Stimulated activated CD8-positive, alpha-beta memory T cell treated with anti-CD3 and anti-CD28 coated beads, Interleukin-4, amount 100 ng/mL, for 48 hours (primary cell): ENCODE data around the gene RTP5.
"Not testable (repeated sequence)": the region's sequence is repeated elsewhere in the genome, so short reads cannot be mapped to it uniquely, and the experiment has no call there.

Source experiments
- DNase-seq: peaks from one replicate; pipeline ENCODE4 v3.0.0-alpha.2; 2020

Gene RTP5

DNA sequence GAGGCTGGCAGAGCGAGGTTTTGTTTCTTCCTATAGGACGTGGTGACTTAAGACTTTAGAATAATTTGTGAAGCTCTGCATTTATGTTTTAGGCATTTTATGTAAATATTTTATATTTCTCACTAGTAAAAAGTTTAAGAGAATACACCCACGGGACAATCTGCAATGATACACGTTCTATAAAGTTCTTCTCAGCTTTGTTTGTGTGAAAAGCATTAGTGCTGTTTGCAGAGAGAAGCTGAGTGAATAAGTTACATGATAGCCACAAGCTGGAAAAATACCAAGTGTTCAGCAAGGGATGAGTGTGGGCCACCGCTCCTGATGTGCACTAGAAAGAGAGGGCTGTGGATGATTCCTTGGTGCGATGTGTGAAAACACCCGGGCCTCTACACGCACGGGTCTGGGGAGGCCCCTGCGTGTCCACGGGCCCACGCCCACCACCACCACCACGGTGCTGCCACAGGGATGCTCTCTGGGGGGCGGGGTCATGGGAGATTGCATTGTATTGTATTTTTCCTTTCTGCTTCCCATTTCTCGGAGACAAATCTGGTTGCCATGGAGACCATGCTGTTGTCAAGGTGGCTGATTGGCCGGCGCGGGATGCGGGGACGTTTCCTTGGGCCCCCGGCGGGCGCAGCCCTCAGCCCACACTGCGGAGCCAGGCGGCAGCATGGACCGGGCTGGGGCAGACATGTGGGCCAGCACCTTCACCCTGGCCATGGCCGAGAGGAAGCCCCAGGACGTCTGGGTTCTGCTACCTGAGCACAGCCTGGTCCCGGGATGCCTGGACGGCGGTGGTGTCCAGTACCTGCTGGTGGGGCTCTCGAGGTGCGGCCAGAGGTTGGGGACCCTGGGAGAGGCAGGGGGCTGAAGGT lies at the start of gene RTP5:
TSS of gene RTP5 (plus strand) at position 643 of the 875 bp plus-strand sequence. CDS start at position 671, 28 bp downstream.
- no peak for DNase-seq

DNA sequence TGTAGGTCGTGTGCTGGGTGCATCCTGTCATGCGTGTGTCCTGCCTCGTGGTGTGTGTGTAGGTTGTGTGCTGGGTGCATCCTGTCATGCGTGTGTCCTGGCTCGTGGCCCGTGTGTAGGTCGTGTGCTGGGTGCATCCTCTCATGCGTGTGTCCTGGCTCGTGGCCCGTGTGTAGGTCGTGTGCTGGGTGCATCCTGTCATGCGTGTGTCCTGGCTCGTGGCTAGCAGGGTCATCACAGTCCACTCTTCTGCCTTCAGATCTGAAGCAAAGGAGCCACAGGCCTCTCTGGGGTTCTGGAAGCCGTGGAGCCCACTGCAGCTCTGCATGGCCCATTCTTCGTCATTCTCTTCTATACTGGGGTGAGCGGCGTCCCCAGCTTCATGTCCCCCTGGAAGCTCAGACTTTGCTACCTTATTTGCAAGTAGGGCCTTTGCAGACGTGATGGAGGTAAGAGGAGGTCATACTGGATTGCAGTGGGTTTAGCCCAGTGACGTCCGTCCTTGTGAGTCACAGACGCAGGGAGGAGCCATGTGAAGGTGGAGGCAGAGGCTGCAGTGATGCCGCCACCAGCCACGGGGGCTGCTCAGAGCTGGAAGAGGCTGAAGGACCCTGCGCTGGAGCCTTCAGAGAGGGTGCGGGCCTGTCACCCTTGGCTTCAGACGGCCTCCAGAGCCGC lies 49.4 kb upstream of the RTP5 start:
- DNase-seq, result not testable (repeated sequence)

DNA sequence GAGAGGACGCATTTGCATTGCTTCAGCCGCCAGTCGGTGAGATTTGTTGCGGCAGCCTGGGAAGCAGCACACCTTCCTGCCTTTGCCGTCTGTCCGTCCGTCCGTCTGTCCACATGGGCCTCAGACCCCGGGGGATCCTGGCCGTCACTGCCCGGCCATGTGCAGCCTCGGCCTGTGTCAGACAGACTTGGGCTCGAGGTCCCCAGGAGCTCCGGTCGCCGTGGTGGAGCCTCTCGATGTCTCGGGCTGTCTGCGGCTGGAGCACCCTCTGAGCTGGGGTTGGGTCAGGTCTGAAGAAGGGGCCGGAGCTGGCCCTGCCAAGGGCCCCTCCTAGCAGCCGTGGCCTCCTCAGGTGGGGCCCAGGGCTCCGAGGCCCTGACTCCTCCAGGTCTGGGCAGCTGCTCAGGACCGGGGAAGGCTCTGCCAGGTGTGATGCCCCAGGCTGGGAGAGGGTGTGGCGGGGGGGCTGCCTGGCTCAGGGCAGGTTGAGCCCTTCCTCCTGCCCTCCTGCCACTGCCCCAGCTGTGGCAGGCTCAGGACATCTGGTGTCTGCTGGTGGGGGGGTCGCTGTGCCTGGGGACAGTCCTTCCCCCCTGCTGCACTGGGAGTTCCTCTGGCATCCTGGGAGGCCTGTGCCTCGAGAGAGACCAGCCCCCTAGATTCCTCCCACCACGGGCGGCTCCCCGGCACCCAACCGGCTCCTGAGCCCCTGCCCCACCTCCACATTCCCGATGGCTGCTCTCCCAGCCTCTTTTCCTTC lies 48.7 kb upstream of the RTP5 start:
- DNase-seq, result no peak

DNA sequence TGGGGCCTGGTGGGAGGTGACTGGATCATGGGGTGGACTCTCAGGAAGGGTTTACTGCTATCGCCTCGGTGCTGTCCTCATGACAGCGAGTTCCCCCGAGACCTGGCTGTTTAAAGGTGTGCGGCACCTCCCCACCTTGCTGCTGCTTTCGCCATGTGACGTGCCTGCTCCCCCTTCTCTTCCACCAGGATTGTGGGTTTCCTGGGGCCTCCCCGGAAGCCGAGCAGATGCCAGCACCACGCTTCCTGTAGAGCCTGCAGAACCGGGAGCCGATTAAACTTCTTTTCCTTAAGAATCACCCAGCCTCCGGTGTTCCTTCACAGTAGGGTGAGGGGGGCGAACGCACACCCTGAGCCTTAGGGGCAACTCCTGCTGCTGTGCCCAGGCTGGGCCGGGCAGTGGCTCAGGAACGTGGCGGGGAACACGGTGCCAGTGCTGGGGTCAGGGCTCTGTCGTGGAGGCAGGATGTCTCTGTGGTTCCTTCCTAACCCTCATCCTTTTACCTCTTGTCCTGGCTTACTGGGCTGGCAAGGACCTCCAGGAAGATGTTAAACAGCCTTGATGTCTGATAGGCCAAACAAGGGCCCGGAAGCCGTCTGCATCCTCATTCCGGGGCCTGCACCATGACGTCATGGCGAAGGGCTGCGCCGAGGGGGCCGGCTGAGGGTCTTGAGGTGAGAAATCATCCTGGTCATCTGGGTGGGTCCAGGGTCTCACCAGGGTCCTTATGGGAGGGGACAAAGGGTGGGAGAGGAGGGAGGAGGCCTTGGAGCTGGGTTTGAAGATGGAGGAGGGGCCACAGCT lies 47.9 kb upstream of the RTP5 start:
- no peak for DNase-seq

DNA sequence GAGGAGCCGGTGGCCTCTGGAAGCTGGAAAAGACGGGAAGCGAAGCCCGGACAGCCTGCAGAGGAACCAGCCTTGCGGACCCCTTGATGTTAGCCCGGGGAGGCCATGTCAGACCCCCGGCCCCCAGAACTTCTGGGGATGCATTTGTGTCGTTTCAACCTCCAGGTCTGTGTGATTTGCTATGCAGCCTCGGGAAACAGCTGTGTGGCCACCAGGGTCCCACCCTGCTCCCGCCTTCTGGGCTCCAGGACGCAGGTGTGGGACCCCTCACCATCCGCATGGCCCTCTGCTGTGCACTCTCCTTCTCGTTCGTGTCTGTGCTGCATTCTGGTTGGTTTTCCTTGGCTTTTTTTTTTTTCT lies 47.3 kb upstream of the RTP5 start:
- DNase-seq, result no peak

DNA sequence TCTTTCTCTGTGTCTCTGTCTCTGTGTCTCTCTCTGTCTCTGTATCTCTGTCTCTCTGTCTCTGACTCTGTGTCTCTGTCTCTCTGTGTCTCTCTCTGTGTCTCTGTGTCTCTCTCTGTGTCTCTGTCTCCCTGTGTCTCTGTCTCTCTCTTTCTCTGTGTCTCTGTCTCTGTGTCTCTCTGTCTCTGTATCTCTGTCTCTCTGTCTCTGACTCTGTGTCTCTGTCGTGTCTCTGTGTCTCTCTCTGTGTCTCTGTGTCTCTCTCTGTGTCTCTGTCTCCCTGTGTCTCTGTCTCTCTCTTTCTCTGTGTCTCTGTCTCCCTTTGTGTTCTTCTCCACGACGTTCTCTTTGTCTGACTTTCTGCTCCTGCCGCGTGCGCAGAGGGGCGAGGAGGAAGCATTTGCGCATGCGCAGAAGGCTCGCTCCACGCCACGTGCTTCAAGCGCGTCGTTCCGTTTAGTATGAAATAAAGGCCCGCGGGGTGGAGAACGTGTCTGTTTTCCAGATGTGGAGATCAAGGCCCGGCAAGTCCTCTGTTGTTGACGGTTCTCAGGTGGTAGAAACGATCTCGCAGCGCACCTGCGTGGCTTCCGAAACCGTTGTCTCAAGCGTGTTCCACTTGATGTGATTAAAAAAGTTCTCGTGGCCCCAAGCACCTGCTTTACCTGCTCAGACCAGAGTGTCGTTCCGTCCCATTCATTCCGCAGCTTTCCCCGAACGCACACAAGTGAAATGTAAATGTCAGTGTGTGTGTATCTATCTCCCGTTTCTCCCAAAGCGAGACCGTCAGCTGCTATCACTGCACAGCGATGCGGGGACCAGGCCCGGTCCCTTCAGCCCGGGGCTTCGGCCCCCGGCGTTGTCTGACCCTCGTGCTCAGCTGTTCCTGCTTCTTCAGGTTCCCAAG lies 45.7 kb upstream of the RTP5 start:
- DNase-seq, result not testable (repeated sequence)

DNA sequence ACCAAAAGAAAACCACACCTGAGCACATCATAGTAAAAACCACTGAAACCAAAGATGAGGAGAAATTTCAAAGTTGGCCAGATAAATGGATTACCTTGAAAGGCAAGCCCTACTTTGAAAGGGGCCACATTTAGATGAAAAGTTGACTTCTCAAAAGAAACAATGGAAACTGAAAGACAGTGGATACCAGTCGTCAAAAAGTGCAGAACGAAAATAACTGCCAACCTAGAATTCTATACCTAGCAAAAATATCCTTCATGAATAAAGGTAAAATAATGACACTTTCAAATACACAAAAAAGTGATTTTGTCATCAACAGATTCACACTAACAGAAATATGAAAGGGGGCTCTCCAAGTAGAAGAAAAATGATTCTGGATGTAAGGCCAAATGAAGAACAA lies 42.1 kb upstream of the RTP5 start:
- no peak for DNase-seq

DNA sequence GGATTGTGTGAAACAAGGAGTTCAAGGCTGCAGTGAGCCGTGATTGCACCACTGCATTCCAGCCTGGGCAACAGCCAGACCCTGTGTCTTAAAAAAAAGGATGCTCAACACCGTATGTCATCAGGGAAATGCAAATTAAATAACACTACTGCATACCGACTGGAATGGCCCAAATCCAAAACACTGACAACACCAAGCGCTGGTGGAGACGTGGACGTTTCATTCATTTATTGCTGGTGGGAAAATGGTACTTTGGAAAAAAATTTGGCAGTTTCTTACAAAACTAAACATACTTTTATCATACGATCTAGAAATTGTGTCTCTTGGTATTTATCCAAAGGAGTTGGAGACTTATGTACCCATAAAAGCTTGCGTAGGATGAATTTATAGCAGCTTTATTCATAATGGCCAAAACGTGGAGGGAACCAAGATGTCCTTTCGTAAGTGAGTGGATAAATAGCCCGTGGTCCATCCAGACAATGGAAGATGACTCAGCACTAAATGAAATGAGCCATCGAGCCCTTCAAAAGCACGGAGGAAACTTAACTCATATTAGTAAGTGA lies 36.3 kb upstream of the RTP5 start:
- no peak for DNase-seq

DNA sequence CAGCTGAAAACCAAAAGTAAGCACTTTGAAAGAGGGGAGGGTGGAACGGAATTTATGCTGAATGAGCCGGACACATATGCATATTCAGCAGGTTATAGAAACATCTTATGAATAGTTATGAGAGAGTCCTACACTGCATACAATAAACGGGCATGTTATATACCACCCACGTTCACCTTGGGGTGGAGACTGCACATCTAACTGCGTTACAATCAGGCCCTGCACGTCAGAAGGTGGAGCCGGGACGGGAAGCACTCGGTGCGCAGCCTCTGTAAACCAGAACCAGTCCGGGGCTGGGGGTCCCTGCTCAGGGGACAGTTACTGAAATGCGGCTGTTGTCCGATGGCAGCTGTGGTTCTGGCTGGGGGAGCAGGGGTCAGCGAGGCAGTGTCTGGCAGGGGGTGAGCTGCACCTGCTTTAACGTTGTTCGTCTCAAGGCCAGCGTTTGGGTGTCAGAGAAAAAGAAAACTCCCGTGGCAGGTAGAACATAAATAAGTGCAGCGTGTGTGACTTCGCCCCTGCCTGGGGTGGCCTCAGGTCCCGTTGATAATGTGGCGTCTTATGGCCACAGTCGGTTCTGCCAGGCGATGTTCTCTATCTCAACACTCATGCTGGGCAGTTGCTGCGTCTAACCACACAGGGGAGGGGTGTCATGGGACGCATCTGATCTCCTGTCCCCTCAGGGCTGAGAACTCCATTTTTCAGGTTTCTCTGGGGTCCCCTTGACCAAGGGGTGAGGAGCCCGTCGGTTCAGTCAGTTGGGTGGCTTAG lies 35.6 kb upstream of the RTP5 start:
- not testable (repeated sequence) for DNase-seq

DNA sequence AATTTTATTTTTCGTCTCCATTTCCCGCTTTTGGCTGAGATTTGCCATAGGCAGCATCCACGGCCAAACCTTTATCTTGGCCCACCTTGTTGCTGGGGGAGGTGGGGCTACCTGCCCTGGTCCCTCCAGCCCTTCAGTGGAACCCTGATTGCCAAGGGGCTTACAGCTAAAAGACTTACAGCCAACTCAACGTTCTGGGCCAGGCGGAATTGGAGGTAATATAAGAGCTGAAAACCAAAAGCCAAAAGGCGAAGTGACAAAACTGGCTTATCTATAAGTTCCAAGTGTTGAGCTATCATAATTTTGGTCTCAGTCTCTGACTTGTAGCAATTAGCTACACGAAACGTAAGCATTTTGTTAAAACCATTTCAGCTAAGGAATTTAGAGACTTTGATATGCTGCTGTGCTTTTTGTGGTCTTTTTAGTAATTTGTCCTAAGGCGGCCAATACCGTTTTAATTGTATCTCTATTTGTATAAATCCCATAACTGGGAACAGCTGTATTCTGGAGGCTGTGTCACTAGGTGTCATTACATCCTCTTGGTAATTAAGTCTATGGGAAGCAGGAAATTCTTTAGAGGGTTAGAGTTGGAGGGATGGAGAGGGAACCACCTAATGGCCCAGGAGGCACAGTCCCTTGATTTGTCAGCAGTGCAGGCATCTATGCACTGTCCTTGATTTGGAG lies 34.9 kb upstream of the RTP5 start:
- no peak for DNase-seq

DNA sequence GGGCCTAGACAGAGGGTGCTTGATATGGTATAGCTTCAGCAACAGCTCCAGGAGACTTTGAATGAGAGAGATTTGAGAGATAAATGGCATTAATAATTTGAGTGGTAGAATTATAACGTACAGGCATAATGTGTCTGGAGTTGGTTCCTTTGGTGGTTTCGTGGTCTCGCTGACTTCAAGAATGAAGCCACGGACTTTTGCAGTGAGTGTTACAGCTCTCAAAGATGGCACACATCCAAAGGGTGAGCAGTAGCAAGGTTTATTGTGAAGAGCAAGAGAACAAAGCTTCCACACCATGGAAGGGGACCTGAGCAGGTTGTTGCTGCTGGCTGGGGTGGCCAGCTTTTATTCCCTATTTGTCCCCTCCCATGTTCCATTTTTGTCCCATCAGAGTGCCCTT lies 33.9 kb upstream of the RTP5 start:
- peak; percentile 23 for DNase-seq

DNA sequence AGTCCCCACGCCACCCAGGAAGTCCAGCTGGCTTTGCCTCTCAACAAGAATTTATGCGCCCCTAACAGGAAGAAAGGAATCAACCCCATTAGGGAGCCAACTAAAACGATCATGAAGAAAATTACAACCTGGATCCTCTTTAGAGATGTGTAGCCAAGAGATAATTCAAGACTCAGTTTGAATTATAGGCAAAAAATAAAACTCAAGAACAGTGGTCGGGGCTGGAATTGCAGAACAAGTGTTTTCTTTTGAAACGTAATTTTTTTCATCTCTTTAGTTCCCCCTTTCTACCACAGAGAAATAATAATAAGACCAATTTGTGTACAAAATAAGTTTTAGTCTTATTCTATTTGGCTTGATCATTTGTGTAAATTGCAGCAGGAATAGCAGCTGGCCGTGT lies 33.2 kb upstream of the RTP5 start:
- no peak for DNase-seq

DNA sequence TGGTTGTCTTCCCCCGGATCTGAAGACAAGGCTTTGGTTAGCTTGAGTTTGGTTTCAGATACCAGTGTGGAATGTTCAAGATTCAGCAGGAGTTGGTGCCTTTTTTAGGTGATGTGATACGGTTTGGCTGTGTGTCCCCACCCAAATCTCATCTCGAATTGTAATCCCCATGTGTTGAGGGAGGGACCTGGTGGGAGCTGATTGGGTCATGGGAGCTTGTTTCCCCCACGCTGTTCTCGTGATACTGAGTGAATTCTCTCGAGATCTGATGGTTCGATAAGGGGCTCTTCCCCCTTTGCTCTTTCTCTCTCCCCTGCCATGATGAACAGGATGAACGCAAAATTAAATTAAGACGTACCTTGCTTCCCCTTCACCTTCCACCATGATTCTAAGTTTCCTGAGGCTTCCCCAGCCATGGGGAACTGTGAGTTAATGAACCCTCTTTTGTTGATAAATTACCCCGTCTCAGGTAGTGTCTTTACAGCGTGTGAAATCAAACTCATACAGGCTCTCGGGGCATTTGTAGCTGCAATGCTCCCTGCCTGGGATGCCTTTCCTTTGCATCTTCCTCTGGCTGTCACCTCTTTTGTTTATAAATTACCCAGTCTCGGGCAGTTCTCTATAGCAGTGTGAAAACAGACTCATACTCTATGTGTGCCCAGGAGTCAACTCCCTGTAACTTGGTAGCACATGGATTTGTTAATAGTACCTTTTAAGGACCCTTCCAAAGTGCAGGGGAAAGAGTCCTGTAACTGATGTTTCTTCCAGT lies 32.1 kb upstream of the RTP5 start:
- DNase-seq, result no peak

DNA sequence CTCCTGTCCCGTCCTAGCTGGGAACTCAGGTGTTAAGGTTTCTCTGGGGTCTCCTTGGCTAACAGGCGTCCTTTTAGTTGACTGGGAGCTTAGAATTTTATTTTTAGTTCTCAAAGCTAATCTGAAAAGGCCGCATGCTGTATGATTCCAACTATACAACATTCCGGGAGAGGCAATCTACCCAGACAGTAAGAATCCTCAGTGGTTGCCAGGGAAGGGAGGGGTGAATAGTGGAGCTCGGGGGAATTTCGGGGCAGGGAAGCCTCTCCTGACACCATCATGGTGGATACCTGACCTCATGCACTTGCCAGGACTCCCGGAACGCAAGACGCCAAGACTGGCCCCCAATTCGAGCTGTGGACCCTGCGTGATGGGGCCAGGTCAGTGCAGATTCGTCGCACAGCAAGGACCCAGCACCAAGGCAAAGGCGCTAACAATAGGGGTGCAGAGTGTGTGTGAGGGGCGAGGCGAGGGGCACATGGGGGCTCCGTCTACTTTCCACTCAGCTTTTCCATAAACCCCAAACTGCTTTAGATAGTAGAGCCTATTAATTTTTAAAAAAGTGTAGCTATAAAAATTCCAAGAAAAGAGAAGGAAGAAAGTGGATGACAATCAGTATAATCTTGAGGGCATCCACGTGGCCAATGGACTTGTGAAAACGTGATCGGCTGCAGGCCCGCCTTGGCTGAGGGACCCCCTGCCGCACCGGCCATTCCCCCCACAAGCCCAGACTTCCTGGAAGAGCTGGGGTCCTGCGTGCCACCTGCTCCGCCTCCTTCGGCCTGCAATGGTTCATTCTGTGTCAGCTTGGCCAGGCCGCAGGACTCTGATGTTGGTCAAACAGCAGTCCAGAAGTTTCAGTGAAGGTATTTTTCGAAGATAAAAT lies 28.1 kb upstream of the RTP5 start:
- DNase-seq, result no peak

DNA sequence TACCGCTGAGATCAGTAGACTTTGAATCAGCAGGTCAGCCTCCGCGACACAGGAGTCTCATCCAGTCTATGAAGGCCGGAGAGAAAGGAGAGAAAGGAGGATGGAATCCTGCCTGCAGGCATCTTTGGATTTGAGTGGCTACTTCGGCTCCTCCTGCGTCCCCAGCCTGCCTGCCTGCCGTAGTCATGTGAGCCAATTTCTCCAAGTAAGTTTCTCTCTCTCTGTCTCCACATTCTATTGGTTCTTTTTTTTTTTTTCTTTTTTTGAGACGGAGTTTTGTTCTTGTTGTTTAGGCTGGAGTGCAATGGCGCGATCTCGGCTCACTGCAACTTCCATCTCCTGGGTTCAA lies 27.5 kb upstream of the RTP5 start:
- peak; percentile 24 for DNase-seq

DNA sequence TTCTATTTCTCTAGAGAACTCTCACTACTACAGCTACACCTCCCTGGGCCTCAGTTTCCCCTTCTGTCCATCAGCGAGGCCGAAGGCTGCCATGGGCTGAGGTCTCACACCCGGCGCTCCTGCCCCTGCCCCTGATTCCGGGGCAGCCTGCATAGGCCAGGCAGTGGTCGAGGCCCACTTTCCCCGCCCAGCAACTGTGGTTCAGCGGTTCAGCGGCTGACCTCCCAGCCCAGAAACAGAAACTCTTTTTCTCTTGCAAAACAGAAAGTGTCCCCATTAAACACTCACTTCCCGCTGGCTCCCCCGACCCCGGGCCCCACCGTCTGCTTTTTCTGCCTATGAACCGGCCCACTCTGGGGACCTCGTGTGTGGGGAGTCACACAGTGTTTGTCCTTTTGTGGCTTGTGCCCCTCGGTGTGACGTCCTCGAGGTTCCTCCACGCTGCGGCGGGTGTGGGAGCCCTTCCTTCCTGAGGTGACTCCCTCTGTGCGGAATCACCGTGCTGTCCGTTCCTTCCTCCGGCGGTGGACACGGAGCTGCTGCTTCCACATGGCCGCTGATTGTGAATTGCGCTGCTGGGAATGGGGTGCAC lies 26.8 kb upstream of the RTP5 start:
- peak; percentile 78 for DNase-seq

DNA sequence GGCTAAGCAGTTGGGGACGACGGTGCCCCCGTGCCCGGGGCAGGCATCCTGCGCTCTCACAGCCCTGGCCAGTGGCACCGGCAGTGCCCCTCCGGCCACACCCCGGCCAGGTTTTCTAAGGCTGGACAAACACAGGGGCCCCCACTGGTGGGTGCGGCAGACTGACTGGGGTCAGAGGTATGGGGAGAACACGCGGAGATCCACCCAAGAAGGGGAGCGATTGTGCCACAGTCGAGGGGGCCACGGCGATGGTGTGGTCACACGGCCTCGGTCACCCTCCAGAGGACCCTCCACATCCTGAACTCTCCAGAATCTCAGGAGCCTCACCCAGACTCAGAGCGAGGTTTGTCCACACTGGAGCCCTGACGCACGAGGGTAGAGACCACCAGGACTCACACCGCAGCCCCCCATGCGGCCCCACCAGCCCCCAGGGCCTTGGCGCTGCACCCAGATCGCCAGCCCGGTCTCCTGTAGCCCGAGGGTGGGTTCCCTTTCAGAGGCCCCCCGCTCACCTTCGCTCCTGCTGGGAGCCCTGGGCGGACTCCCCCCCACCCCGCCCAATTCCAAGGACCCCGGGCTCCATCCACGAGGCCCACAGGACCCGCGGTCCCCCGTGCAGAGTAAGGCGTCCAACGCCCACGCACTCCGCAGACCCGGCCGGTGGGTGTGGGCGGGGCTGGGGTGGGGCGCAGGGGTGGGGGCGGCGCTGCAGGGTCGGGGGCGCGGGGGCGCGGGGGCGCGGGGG lies 26.0 kb upstream of the RTP5 start:
- peak; percentile 37 for DNase-seq
